Thyroid gland (tissue), 4 donors: ENCODE data around the gene AFF4.

Source experiments
- CTCF ChIP-seq, 6 experiments: fragments of 200-600 bp in 3 of 6; fragments of 450-650 bp in 3 of 6; sonication (generic) in 3 of 6; IDR thresholded peaks; one replicate each; pipeline ENCODE4 v1.5.1; 2016 to 2019; ENCODE audit warnings: antibody characterized with exemption in 6 of 6, mild to moderate bottlenecking in 2 of 6, inconsistent platforms in 1 of 6, moderate library complexity in 1 of 6
- POLR2A ChIP-seq, 2 donors: fragments of 450-650 bp; IDR thresholded peaks; one replicate each; pipeline ENCODE4 v1.6.1; 2017; ENCODE audit warnings: antibody characterized with exemption in 2 of 2, mild to moderate bottlenecking in 2 of 2, moderate library complexity in 1 of 2

DNA sequence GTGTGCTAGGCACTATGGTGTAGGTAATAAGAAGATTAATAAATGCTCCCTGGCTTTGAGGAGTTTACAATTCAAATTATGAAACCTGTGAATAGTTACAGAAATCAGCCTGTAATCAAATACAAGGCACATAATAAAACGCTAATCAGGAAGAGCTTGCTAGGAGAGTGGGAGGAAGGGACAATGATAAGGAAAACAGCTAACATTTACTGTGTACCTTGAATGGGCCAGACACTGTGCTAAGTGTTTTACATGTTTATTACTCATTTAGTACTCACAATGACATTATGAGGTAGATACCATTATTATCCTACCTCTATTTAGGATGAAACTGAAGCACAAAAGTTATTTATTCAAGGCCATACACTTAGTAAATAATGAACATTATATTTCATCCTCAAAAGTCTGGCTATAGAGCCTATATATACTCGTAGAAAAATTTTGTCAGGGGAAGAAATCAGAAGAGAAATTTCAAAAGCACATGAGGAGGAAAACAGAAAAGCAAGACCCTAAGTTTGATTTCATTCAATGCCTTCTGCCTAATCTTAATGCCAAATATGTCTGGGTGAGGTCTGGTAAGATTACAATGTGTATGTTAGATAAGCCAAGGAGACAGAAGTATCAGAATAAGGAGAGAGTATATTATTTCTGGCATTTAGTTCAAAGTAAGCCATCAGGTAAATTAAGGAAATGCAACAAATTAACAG is 35.9 kb downstream of the AFF4 start:
- TF ChIP-seq POLR2A (IDR thresholded peaks at IDR 0.05), result no peak
- TF ChIP-seq CTCF (IDR thresholded peaks at IDR 0.05), result no peak
